Stomach (tissue), 4 donors: ENCODE data around the gene CDK12.

Experiments used
- CTCF ChIP-seq, 7 experiments: fragments of 450-650 bp in 4 of 7; fragments of 200-600 bp in 3 of 7; sonication (generic) in 3 of 7; IDR thresholded peaks; one replicate each; pipeline ENCODE4 v1.5.1; 2016 to 2019; ENCODE audit warnings: antibody characterized with exemption in 7 of 7, control low read depth in 2 of 7, mild to moderate bottlenecking in 1 of 7
- POLR2A ChIP-seq, 4 donors: fragments of 450-650 bp; IDR thresholded peaks; one replicate each; pipeline ENCODE4 v1.6.1; 2016; ENCODE audit warnings: antibody characterized with exemption in 4 of 4, control low read depth in 2 of 4, mild to moderate bottlenecking in 1 of 4, moderate library complexity in 1 of 4
- POLR2AphosphoS5 ChIP-seq, 3 donors: sonication (generic); formaldehyde crosslinking; IDR thresholded peaks; one replicate each; pipeline ENCODE4 v1.6.1; 2016; ENCODE audit warnings: antibody characterized with exemption in 3 of 3

GRCh38 chr17:39447561-39447960 is 13.7 kb upstream of the CDK12 start:
- TF ChIP-seq CTCF (IDR thresholded peaks at IDR 0.05) (no peak), POLR2A (IDR thresholded peaks at IDR 0.05) (no peak), POLR2AphosphoS5 (IDR thresholded peaks at IDR 0.05) (no peak)
